Ishikawa (cell line): Measurements from ENCODE around the gene NEK9.

Source experiments
- CEBPB ChIP-seq: IDR thresholded peaks from 2 replicates; pipeline ENCODE4 v1.6.1; 2012
- CREB1 ChIP-seq: IDR thresholded peaks from 2 replicates; pipeline ENCODE4 v1.6.1; 2012; ENCODE audit warnings: low read depth
- EGR1 ChIP-seq: IDR thresholded peaks from 2 replicates; pipeline ENCODE4 v1.6.1; 2012
- EP300 ChIP-seq: IDR thresholded peaks from 2 replicates; pipeline ENCODE4 v1.6.1; 2012; ENCODE audit warnings: borderline replicate concordance
- FOXM1 ChIP-seq: IDR thresholded peaks from 2 replicates; pipeline ENCODE4 v1.6.1; 2012; ENCODE audit warnings: low read depth, borderline replicate concordance
- NFIC ChIP-seq: IDR thresholded peaks from 2 replicates; pipeline ENCODE4 v1.6.1; 2012
- RAD21 ChIP-seq: IDR thresholded peaks from 2 replicates; pipeline ENCODE4 v1.6.1; 2012; ENCODE audit warnings: low read depth
- TAF1 ChIP-seq: IDR thresholded peaks from 2 replicates; pipeline ENCODE4 v1.6.1; 2012; ENCODE audit warnings: low read depth, mild to moderate bottlenecking
- TCF12 ChIP-seq: IDR thresholded peaks from 2 replicates; pipeline ENCODE4 v1.6.1; 2012; ENCODE audit warnings: low read depth
- TEAD4 ChIP-seq: IDR thresholded peaks from 2 replicates; pipeline ENCODE4 v1.6.1; 2012
- YY1 ChIP-seq: IDR thresholded peaks from 2 replicates; pipeline ENCODE4 v1.6.1; 2012; ENCODE audit warnings: low read depth
- ZBTB7A ChIP-seq: IDR thresholded peaks from 2 replicates; pipeline ENCODE4 v1.6.1; 2012; ENCODE audit warnings: low read depth
- TF ChIP-seq, protein P1 (sequence below): IDR thresholded peaks from 2 replicates; pipeline ENCODE4 v1.6.1; 2012
- TF ChIP-seq, protein P2 (sequence below): IDR thresholded peaks from 2 replicates; pipeline ENCODE4 v1.6.1; 2012; ENCODE audit warnings: low read depth, mild to moderate bottlenecking
- TF ChIP-seq, protein P3 (sequence below): IDR thresholded peaks from 2 replicates; pipeline ENCODE4 v1.6.1; 2012

The NEK9 gene

DNA sequence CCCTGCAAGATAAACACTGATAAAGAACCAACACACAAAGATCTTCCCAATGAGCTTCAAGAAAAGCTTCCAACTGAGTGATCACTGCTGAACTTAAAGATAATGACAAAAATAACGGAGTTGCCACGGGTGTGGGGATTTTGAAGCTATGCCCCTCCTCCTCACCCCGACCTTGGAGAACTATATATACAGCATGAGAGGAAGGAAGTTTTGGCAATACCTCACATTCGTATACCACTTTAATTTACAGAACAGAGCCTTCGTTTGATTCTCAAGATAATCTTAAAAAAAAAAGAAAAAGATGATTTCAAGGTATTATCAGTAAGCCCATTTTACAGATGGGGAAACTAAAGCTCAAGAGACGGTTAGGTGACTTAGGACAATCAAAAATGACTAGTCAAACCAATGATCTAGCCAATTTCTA lies 715 bp downstream of the NEK9 start:
- TF ChIP-seq CREB1, result no peak
- no peak for TF ChIP-seq ZBTB7A
- TF ChIP-seq, protein P1, sequence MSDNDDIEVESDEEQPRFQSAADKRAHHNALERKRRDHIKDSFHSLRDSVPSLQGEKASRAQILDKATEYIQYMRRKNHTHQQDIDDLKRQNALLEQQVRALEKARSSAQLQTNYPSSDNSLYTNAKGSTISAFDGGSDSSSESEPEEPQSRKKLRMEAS, result no peak
- TF ChIP-seq EP300, result no peak

DNA sequence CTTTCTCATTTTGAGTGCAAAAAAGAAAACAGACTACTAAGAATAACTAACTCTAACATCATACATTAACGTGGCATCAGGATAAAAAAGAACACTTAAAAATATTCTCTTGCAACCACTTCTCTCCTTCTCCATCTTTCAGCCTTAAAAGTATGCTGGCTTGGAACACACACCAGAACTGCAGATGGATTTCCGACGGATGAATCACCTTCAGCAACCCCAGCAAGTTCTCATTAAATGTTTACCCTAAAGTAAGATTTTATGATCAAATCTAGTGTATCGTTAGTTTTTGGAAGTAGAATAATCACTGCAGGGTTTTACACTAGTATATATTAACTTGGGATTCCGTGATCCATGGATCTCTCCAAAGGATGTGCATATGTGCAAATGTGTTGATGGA lies 1.2 kb downstream of the NEK9 start:
- TF ChIP-seq TCF12 (no peak), TEAD4 (no peak), YY1 (no peak), EP300 (no peak), CREB1 (no peak), RAD21 (no peak), FOXM1 (no peak)
- TF ChIP-seq, protein P1, result no peak

DNA sequence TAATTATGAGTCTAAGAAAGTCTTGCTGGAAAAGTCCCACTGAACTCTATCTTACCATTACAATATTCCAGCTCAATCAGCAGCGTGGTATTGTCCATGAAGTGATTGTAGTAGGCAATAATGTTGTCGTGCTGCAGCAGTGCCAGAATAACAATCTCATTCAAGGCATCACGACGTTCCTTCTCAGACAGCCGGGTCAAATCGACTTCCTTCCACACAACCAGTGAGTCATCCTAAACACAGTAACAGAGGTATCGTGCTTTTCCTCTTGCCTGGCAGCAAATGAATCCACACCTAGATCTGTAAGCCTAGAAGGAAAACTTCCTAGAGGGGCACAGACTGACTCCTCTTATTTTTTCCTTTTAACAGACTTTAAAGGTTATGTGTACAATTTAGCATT lies 2.9 kb downstream of the NEK9 start:
- TF ChIP-seq TAF1 (no peak), CREB1 (no peak), TCF12 (no peak), NFIC (no peak)
- TF ChIP-seq, protein P2, sequence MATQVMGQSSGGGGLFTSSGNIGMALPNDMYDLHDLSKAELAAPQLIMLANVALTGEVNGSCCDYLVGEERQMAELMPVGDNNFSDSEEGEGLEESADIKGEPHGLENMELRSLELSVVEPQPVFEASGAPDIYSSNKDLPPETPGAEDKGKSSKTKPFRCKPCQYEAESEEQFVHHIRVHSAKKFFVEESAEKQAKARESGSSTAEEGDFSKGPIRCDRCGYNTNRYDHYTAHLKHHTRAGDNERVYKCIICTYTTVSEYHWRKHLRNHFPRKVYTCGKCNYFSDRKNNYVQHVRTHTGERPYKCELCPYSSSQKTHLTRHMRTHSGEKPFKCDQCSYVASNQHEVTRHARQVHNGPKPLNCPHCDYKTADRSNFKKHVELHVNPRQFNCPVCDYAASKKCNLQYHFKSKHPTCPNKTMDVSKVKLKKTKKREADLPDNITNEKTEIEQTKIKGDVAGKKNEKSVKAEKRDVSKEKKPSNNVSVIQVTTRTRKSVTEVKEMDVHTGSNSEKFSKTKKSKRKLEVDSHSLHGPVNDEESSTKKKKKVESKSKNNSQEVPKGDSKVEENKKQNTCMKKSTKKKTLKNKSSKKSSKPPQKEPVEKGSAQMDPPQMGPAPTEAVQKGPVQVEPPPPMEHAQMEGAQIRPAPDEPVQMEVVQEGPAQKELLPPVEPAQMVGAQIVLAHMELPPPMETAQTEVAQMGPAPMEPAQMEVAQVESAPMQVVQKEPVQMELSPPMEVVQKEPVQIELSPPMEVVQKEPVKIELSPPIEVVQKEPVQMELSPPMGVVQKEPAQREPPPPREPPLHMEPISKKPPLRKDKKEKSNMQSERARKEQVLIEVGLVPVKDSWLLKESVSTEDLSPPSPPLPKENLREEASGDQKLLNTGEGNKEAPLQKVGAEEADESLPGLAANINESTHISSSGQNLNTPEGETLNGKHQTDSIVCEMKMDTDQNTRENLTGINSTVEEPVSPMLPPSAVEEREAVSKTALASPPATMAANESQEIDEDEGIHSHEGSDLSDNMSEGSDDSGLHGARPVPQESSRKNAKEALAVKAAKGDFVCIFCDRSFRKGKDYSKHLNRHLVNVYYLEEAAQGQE, result no peak

DNA sequence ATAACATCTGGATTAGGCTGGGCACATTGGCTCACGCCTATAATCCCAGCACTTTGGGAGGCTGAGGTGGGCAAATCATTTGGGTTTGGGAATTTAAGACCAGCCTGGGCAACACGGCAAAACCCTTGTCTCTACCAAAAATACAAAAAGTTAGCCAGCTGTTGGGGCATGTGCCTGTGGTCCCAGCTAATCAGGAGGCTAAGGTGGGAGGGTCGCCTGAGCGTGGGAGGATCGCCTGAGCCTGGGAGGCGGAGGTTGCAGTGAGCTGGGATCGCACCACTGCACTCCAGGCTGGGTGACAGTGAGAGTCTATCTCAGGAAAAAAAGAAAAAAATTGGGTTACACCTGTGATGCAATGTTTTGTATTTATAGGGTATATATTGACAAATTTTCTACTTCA lies 5.3 kb downstream of the NEK9 start:
- TF ChIP-seq EP300 (no peak), CREB1 (no peak), YY1 (no peak), TEAD4 (no peak), ZBTB7A (no peak), FOXM1 (no peak), CEBPB (no peak)
- TF ChIP-seq, protein P2, result no peak

DNA sequence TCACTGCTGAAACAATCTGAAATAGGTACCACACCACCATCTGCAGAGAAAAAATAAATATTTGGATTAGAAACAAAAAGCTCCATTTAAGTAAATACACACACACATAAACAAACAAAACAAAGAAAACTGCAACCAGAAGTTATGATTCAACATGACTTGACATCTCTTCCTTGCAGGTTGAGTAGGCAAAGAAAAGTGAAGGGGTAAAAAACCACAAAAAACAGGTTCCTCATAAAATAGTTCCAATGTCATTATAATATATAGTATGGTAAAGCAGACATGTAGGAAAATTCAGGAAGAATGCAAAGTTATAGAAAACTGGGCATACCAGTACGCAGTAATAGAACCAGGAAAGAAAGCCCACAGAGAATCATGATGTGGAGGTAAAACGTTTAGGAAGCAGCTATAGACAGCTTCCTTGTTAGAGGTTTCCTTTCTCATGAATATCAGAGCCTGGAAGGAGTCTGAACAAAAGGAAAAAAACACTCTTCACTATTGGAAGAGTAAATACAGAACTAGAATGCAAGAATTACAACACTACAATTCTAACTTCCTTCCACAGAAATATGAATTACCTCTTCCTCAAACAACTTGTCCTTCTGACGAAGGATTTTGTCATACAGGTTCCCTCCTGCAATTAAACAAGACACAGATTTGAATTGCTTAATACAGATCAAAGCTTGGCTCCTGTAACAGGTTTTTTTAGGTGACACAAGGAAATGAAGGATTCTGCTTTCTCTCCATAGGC lies 6.1 kb downstream of the NEK9 start:
- TF ChIP-seq TAF1 (no peak), EP300 (no peak), NFIC (no peak), CEBPB (no peak), CREB1 (no peak), YY1 (no peak), RAD21 (no peak), EGR1 (no peak), TEAD4 (no peak), ZBTB7A (no peak), FOXM1 (no peak)
- TF ChIP-seq, protein P3, sequence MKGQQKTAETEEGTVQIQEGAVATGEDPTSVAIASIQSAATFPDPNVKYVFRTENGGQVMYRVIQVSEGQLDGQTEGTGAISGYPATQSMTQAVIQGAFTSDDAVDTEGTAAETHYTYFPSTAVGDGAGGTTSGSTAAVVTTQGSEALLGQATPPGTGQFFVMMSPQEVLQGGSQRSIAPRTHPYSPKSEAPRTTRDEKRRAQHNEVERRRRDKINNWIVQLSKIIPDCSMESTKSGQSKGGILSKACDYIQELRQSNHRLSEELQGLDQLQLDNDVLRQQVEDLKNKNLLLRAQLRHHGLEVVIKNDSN, result no peak
- TF ChIP-seq, protein P1, result no peak
- TF ChIP-seq, protein P2, result no peak
